ENCODE data around the gene GCN1. TPM values are rescaled to one million over a fixed set of nuclear protein-coding genes. Genes with fewer than 3 reads are reported as not detected.

Gene GCN1
- total RNA-seq, 1 donor from 2014 or later, result 77.2 TPM

GRCh38 chr12:120116441-120116791, 78.1 kb downstream of the GCN1 start, which contains the start of gene RAB35:
Gene RAB35, minus strand, starts transcription at chr12:120116753. Its CDS starts 103 bp downstream, at chr12:120116650.
- peak within 1 kb of the TSS; percentile 96 for H3K27ac ChIP-seq
- peak within 1 kb of the TSS; percentile 87 for H3K4me3 ChIP-seq
- ATAC-seq, result no peak
- H3K4me1 ChIP-seq, result peaks cover 44% of the 10 kb centered on the region
- no peak for DNase-seq
- H3K9me3 ChIP-seq, result no peaks in the 10 kb centered on the region
- no peaks in the 10 kb centered on the region for H3K27me3 ChIP-seq
- TF ChIP-seq, protein P1, sequence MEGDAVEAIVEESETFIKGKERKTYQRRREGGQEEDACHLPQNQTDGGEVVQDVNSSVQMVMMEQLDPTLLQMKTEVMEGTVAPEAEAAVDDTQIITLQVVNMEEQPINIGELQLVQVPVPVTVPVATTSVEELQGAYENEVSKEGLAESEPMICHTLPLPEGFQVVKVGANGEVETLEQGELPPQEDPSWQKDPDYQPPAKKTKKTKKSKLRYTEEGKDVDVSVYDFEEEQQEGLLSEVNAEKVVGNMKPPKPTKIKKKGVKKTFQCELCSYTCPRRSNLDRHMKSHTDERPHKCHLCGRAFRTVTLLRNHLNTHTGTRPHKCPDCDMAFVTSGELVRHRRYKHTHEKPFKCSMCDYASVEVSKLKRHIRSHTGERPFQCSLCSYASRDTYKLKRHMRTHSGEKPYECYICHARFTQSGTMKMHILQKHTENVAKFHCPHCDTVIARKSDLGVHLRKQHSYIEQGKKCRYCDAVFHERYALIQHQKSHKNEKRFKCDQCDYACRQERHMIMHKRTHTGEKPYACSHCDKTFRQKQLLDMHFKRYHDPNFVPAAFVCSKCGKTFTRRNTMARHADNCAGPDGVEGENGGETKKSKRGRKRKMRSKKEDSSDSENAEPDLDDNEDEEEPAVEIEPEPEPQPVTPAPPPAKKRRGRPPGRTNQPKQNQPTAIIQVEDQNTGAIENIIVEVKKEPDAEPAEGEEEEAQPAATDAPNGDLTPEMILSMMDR (IDR thresholded peaks at IDR 0.05), result no peak
- intact Hi-C loops (cut with DNase I), result no loop called here
- H3K36me3 ChIP-seq, result peaks cover 17% of the 10 kb centered on the region

- DNase-seq (peak; percentile 76), ATAC-seq (no peak)
- H3K4me1 ChIP-seq, result peaks cover 50% of the 10 kb centered on the region
- no peaks in the 10 kb centered on the region for H3K27me3 ChIP-seq
- intact Hi-C loops (cut with DNase I), result no loop called here
- peak overlapping the region; percentile 79 for H3K27ac ChIP-seq
- TF ChIP-seq, protein P1 (IDR thresholded peaks at IDR 0.05), result no peak
- peak overlapping the region; percentile 87 for H3K4me3 ChIP-seq
- peaks cover 17% of the 10 kb centered on the region for H3K36me3 ChIP-seq
- no peaks in the 10 kb centered on the region for H3K9me3 ChIP-seq
Observed at GRCh38 chr12:120115692-120116440, 78.6 kb downstream of the GCN1 start.

DNA sequence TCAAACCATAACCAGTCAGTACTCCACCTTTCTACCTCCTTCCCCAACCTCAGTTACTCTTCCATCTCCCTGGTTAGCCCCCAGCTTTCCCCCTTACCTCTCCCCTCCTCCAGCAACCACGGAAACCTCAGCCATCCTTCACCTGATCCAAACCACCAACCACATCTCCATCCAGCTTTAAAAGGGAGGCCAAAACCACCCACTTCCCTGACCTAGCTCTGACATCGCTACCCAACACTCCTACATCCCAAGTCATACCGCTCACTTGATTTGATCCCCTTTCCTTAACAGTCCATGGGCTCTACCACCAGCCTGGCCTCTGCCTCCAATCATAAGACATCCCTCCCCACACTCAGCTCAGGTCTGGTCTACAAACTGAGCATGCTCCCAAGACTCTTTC, 79.4 kb downstream of the GCN1 start:
- Histone ChIP-seq H3K27me3 (no peaks in the 10 kb centered on the region), H3K27ac (peak overlapping the region; percentile 79), H3K36me3 (peaks cover 17% of the 10 kb centered on the region), H3K9me3 (no peaks in the 10 kb centered on the region), H3K4me3 (peak overlapping the region; percentile 87), H3K4me1 (peaks cover 57% of the 10 kb centered on the region)
- no peak for ATAC-seq
- intact Hi-C loops (cut with DNase I), result no loop called here
- no peak for DNase-seq
- TF ChIP-seq, protein P1 (IDR thresholded peaks at IDR 0.05), result no peak

- Histone ChIP-seq H3K4me1 (peaks cover 41% of the 10 kb centered on the region), H3K4me3 (peak overlapping the region; percentile 1), H3K27me3 (no peaks in the 10 kb centered on the region), H3K27ac (no peak overlapping the region), H3K9me3 (no peaks in the 10 kb centered on the region), H3K36me3 (peaks cover 29% of the 10 kb centered on the region)
- ATAC-seq (peak; percentile 95), DNase-seq (peak; percentile 85)
- intact Hi-C loops (cut with DNase I), result no loop called here
- TF ChIP-seq, protein P1 (IDR thresholded peaks at IDR 0.05), result no peak
Observed at GRCh38 chr12:120110550-120111501, 83.7 kb downstream of the GCN1 start.

DNA sequence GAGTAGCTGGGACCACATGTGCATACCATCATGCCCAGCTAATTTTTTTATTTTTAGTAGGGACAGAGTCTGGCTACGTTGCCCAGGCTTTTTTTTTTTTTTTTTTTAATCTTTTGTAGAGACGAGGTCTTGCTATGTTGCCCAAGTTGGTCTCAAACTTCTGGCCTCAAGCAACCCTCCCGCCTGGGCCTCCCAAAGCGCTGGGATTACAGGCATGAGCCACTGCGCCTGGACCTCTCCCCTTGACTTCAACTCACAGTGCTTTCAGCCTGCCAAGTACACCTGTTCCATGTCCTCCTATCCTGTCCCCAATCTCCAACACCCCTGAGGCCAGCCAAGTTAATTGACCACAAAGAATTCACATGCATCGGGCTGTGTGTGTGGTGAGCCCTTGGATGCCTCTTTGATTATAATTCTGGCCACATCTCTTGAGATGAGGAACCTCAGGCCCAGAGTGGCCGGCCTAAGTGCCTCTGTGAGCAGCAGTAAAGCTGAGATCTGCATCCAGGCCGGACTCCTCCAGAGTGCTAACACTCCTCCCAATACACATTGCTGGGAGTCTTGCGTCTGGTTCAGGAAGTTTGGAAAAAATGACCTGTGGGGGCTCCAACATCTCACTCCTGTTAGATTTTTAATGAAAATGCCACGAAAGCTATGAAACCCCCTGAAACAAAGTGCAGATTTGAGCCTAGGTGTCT, 84.8 kb downstream of the GCN1 start:
- TF ChIP-seq, protein P1 (IDR thresholded peaks at IDR 0.05), result no peak
- peaks cover 30% of the 10 kb centered on the region for H3K4me1 ChIP-seq
- no peaks in the 10 kb centered on the region for H3K27me3 ChIP-seq
- no peaks in the 10 kb centered on the region for H3K9me3 ChIP-seq
- H3K27ac ChIP-seq, result no peak overlapping the region
- intact Hi-C loops (cut with DNase I), result no loop called here
- H3K36me3 ChIP-seq, result peaks cover 33% of the 10 kb centered on the region
- H3K4me3 ChIP-seq, result no peak overlapping the region
- DNase-seq (no peak), ATAC-seq (no peak)

Measured in upper lobe of right lung (tissue), 1 donor.